ENCODE data around the gene NSMCE3.

- TF ChIP-seq CTCF (IDR thresholded peaks at IDR 0.05; ENCODE audit: low read length) (no peak), EZH2 (optimal IDR thresholded peaks at IDR 0.05; ENCODE audit: low read depth, low read length) (no peak), EZH2phosphoT487 (IDR thresholded peaks at IDR 0.05; ENCODE audit: low read length) (no peak)
Observed at GRCh38 chr15:29305556-29305955, 35.9 kb upstream of the NSMCE3 start.
